ENCODE data around the gene MYMX. TPM values are rescaled to one million over a fixed set of nuclear protein-coding genes. Genes with fewer than 3 reads are reported as not detected.

The MYMX gene
- total and polyA plus RNA-seq, 2 of the 13 experiments (the other 11 are each of a cell fraction or from before 2014, with no cell fraction given), result not detected

DNA sequence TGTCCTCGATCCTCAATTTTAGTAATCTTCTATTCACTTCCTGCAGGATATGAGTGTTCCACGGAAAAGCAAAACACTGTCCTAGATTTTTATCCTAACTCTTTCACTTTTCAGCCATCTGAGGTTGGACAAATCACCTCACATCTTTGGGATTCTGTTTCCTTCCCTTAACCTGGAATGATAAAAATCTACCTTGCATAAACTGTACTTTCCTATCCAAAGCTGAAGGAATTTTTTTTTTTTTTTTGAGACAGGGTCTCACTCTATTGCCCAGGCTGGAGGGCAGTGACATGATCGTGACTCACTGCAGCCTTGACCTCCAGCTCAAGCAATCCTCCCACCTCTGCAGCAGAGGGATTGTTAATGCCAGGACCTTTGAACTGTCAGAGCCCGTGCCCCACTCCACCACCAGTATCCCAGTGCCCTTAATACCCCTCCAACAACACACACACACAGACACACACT lies 37.6 kb upstream of the MYMX start (continued):
- TF ChIP-seq ZNF224 (CRISPR knock-in tag; IDR thresholded peaks at IDR 0.05) (no peak), ASH2L (IDR thresholded peaks at IDR 0.05; ENCODE audit: insufficient read length, low read depth, low read length) (no peak), SOX13 (IDR thresholded peaks at IDR 0.05) (no peak), SOX13 (CRISPR knock-in tag; conservative IDR thresholded peaks at IDR 0.05 in 1 of 2, IDR thresholded peaks at IDR 0.05 in 1 of 2) (peak in 1 of 2 experiments; percentile 70; a peak in 2 of 4 replicates), NR3C1 (CRISPR knock-in tag; IDR thresholded peaks at IDR 0.05) (no peak), MIER2 (CRISPR knock-in tag; IDR thresholded peaks at IDR 0.05) (no peak), SNAPC2 (CRISPR knock-in tag; IDR thresholded peaks at IDR 0.05) (no peak), KMT2A (CRISPR knock-in tag; IDR thresholded peaks at IDR 0.05) (no peak), GABPA (IDR thresholded peaks at IDR 0.05; ENCODE audit: low read depth, low read length) (no peak), GABPA (CRISPR knock-in tag; IDR thresholded peaks at IDR 0.05; ENCODE audit: low read depth) (no peak), ZNF329 (CRISPR knock-in tag; IDR thresholded peaks at IDR 0.05; ENCODE audit: low read depth) (no peak), MATR3 (CRISPR knock-in tag; IDR thresholded peaks at IDR 0.05) (no peak), CAMTA2 (CRISPR knock-in tag; IDR thresholded peaks at IDR 0.05; ENCODE audit: borderline replicate concordance) (no peak), RAD51 (IDR thresholded peaks at IDR 0.05; ENCODE audit: borderline replicate concordance) (no peak), NFYB (CRISPR knock-in tag; IDR thresholded peaks at IDR 0.05) (no peak), HMG20A (CRISPR knock-in tag; IDR thresholded peaks at IDR 0.05; ENCODE audit: borderline replicate concordance) (no peak; the same call in 1 of the 2 replicates), NFATC3 (CRISPR knock-in tag; IDR thresholded peaks at IDR 0.05) (no peak), GPN1 (CRISPR knock-in tag; IDR thresholded peaks at IDR 0.05; ENCODE audit: borderline replicate concordance) (no peak), RFX1 (IDR thresholded peaks at IDR 0.05) (no peak), JUN (CRISPR knock-in tag; IDR thresholded peaks at IDR 0.05) (peak; percentile 76; the same call in 1 of the 2 replicates), ZNF441 (CRISPR knock-in tag; IDR thresholded peaks at IDR 0.05; ENCODE audit: borderline replicate concordance) (no peak), ETV5 (CRISPR knock-in tag; IDR thresholded peaks at IDR 0.05; ENCODE audit: borderline replicate concordance) (peak; percentile 36; the same call in 1 of the 2 replicates), ZNF282 (IDR thresholded peaks at IDR 0.05; ENCODE audit: partially characterized antibody) (no peak), TP53 (CRISPR knock-in tag; conservative IDR thresholded peaks at IDR 0.05) (no peak), ZNF24 (IDR thresholded peaks at IDR 0.05) (no peak)
- TF ChIP-seq, protein P1, sequence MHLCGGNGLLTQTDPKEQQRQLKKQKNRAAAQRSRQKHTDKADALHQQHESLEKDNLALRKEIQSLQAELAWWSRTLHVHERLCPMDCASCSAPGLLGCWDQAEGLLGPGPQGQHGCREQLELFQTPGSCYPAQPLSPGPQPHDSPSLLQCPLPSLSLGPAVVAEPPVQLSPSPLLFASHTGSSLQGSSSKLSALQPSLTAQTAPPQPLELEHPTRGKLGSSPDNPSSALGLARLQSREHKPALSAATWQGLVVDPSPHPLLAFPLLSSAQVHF (CRISPR knock-in tag; IDR thresholded peaks at IDR 0.05), result no peak
- TF ChIP-seq, protein P2, sequence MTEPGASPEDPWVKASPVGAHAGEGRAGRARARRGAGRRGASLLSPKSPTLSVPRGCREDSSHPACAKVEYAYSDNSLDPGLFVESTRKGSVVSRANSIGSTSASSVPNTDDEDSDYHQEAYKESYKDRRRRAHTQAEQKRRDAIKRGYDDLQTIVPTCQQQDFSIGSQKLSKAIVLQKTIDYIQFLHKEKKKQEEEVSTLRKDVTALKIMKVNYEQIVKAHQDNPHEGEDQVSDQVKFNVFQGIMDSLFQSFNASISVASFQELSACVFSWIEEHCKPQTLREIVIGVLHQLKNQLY (CRISPR knock-in tag; IDR thresholded peaks at IDR 0.05), result no peak
- TF ChIP-seq, protein P3, sequence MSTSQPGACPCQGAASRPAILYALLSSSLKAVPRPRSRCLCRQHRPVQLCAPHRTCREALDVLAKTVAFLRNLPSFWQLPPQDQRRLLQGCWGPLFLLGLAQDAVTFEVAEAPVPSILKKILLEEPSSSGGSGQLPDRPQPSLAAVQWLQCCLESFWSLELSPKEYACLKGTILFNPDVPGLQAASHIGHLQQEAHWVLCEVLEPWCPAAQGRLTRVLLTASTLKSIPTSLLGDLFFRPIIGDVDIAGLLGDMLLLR (CRISPR knock-in tag; IDR thresholded peaks at IDR 0.05), result no peak
- TF ChIP-seq, protein P4, sequence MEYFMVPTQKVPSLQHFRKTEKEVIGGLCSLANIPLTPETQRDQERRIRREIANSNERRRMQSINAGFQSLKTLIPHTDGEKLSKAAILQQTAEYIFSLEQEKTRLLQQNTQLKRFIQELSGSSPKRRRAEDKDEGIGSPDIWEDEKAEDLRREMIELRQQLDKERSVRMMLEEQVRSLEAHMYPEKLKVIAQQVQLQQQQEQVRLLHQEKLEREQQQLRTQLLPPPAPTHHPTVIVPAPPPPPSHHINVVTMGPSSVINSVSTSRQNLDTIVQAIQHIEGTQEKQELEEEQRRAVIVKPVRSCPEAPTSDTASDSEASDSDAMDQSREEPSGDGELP (IDR thresholded peaks at IDR 0.05; ENCODE audit: borderline replicate concordance, low read depth), result no peak
- TF ChIP-seq, protein P5, sequence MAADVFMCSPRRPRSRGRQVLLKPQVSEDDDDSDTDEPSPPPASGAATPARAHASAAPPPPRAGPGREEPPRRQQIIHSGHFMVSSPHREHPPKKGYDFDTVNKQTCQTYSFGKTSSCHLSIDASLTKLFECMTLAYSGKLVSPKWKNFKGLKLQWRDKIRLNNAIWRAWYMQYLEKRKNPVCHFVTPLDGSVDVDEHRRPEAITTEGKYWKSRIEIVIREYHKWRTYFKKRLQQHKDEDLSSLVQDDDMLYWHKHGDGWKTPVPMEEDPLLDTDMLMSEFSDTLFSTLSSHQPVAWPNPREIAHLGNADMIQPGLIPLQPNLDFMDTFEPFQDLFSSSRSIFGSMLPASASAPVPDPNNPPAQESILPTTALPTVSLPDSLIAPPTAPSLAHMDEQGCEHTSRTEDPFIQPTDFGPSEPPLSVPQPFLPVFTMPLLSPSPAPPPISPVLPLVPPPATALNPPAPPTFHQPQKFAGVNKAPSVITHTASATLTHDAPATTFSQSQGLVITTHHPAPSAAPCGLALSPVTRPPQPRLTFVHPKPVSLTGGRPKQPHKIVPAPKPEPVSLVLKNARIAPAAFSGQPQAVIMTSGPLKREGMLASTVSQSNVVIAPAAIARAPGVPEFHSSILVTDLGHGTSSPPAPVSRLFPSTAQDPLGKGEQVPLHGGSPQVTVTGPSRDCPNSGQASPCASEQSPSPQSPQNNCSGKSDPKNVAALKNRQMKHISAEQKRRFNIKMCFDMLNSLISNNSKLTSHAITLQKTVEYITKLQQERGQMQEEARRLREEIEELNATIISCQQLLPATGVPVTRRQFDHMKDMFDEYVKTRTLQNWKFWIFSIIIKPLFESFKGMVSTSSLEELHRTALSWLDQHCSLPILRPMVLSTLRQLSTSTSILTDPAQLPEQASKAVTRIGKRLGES (CRISPR knock-in tag; IDR thresholded peaks at IDR 0.05; ENCODE audit: borderline replicate concordance), result no peak
